PFSK-1 (cell line): ENCODE measurements around the gene PATL2.

Experiments used
- FOXP2 ChIP-seq: optimal IDR thresholded peaks from 2 replicates; pipeline ENCODE3; 2011; ENCODE audit warnings: borderline replicate concordance, control low read depth, inconsistent platforms; ENCODE audit not compliant: insufficient read depth; ENCODE audit errors: extremely low read length, extremely low read depth
- POLR2AphosphoS5 ChIP-seq: IDR thresholded peaks from 2 replicates; pipeline ENCODE4 v1.6.1; 2012; ENCODE audit warnings: low read depth, mild to moderate bottlenecking, control low read depth, low read length, moderate library complexity
- SIN3A ChIP-seq: IDR thresholded peaks from 2 replicates; pipeline ENCODE4 v1.6.1; 2012; ENCODE audit warnings: mild to moderate bottlenecking, low read length, moderate library complexity, borderline replicate concordance; ENCODE audit not compliant: insufficient read depth
- TAF1 ChIP-seq: IDR thresholded peaks from 2 replicates; pipeline ENCODE4 v1.6.1; 2012; ENCODE audit warnings: low read length, control low read depth, borderline replicate concordance; ENCODE audit not compliant: insufficient read depth
- TF ChIP-seq, protein P1 (sequence below), 2 experiments: IDR thresholded peaks; 2 replicates each; pipeline versions ENCODE4 v1.6.1 to v1.8.0; 2011 to 2012; ENCODE audit warnings: low read depth in 2 of 2, low read length in 2 of 2, control low read depth in 1 of 2, inconsistent platforms in 1 of 2, mild to moderate bottlenecking in 1 of 2, moderate library complexity in 1 of 2; ENCODE audit not compliant: insufficient read depth in 1 of 2

PATL2 gene

DNA sequence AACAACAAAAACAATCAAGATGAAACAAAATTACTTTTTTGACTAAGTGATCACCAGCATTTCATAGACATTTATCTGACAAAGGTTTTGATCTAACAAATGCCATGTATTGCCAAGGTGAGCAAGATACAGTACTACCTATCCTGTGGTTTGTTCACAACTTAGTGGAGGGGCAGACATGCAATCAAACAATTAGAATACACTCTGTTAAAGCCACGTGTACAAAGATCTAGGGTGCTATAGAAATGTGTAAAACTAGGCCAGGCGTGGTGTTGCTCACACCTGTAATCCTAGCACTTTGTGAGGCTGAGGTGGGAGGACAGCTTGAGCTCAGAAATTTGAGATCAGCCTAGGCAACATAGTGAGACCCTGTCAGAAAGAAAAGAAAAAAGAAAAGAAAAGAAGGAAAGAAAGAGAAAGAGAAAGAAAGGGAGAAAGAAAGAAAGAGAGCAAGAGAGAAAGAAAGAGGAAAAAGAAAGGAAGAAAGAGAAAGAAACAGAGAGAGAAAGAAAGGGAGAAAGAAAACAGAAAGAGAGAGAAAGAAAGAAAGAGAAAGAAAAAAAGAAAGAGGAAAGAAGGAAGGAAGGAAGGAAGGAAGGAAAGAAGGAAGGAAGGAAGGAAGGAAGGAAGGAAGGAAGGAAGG, 23.8 kb upstream of the PATL2 start:
- TF ChIP-seq, protein P1, sequence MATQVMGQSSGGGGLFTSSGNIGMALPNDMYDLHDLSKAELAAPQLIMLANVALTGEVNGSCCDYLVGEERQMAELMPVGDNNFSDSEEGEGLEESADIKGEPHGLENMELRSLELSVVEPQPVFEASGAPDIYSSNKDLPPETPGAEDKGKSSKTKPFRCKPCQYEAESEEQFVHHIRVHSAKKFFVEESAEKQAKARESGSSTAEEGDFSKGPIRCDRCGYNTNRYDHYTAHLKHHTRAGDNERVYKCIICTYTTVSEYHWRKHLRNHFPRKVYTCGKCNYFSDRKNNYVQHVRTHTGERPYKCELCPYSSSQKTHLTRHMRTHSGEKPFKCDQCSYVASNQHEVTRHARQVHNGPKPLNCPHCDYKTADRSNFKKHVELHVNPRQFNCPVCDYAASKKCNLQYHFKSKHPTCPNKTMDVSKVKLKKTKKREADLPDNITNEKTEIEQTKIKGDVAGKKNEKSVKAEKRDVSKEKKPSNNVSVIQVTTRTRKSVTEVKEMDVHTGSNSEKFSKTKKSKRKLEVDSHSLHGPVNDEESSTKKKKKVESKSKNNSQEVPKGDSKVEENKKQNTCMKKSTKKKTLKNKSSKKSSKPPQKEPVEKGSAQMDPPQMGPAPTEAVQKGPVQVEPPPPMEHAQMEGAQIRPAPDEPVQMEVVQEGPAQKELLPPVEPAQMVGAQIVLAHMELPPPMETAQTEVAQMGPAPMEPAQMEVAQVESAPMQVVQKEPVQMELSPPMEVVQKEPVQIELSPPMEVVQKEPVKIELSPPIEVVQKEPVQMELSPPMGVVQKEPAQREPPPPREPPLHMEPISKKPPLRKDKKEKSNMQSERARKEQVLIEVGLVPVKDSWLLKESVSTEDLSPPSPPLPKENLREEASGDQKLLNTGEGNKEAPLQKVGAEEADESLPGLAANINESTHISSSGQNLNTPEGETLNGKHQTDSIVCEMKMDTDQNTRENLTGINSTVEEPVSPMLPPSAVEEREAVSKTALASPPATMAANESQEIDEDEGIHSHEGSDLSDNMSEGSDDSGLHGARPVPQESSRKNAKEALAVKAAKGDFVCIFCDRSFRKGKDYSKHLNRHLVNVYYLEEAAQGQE (IDR thresholded peaks at IDR 0.05; ENCODE audit: insufficient read depth in 1 of 2, low read depth in 2 of 2, low read length in 2 of 2), result no peak
- TF ChIP-seq SIN3A (no peak), TAF1 (no peak), FOXP2 (no peak)

DNA sequence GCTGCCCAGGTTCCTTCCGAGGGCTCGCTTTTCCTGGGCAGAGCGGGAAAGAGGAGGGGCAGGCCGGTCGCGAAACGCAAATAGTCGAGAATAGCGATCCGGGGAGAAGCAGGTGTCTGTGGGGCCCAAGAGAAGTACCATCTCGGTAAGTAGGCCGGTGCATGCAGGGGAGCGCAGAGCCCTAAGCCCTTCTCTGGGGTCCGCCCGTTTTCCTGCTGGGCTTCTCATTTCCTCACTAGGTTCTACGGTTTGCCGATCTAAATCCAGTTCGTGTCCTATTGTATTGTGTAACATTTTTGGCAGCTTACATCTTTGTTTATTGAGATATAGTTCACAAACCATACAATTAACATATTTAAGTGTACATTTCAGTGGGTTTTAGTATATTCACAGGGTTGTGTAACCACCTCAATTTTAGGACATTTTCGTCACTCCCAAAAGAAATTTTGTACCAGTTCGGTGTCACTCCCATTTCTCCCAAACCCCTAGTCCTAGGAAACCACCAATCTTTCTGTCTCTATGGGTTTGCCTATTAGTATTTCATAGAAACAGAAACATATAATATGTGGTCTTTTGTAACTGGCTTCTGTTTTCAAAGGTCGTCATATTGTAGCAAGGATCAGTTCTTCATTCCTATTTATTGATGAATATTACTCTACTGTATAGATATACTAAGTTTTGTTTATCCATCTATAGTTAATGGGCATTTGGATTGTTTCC, 18.4 kb upstream of the PATL2 start:
- TF ChIP-seq FOXP2 (no peak), POLR2AphosphoS5 (no peak), TAF1 (no peak), SIN3A (no peak)
- TF ChIP-seq, protein P1 (IDR thresholded peaks at IDR 0.05; ENCODE audit: insufficient read depth in 1 of 2, low read depth in 2 of 2, low read length in 2 of 2), result no peak

DNA sequence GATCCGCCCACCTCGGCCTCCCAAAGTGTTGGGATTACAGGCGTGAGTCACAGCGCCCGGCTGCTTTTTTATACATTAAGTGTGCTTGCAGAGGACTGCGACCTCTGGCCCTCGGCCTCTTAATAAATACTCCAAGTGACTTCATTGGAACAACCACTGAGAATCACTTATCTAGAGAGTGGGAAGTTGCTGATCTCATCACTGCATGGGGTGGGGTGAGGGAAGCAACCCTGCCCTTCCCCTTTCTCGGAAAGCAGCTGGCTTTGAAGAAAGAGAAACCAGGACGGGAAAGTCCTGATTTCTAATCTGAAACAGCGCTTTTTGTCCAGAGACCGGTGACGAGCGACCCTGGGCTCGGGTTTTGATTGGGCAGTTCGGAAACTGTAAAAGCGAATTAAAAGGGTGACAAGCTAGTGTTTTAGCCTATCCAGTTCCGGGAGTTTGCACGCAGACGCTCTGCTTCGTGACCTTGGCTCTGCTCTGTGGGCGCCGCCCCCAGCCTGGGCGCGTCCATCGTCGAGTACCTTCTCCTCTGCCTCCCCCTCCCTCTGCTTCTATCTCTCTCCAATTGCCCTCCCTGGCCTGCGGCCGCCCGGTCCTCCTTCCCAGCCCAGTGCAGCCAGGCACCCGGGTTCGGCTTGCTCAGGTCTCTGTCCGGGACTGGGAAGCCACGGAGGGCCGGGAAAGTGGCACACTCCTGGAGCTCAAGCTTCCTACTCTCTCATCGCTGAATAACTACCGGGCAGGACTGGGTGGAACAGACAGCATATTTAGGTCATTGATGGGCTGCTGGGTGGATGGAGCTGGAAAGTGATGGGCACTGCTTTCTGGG, 17.7 kb upstream of the PATL2 start:
- TF ChIP-seq SIN3A (peak; percentile 82; the same call in 1 of the 2 replicates), POLR2AphosphoS5 (peak; percentile 77), TAF1 (no peak)
- TF ChIP-seq, protein P1 (IDR thresholded peaks at IDR 0.05; ENCODE audit: insufficient read depth in 1 of 2, low read depth in 2 of 2, low read length in 2 of 2), result peak in 1 of 2 experiments; percentile 16; a peak in 1 of 4 replicates

DNA sequence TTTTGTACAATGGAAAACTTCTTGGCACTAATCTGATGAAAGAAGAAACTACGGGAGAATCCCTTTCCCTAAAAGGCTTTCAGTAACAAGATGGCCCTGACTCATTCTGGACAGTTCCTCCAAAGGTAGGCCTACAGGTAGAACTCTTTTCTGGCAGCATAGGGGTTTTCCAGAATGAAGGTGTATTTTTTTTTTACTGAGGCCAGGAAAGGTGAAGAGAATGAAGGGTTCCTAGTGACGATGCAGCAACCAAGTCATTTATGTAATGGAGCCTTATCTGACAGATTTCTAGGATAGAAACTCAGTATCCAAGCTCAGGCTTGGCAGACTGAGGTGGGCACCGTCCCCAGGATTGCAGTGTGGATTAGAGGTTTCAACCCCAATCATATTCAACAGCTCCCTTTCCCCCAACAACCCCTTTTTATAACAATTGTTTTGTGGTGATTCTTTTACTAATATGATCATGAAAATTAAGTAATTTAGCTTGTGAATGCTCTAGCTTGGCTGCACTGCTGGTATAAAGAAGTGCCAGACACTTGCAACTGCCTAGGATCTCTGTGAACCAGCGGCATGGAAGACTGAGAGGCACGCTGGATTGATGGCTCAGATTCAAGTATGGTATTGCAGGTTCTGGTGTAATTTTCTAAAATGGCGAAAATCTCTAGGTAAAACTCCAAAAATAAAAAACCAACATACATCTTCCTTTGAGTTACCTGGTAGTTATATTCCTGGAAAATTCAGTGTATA, 16.5 kb upstream of the PATL2 start:
- TF ChIP-seq TAF1, result no peak
- TF ChIP-seq POLR2AphosphoS5, result no peak
- TF ChIP-seq, protein P1 (IDR thresholded peaks at IDR 0.05; ENCODE audit: insufficient read depth in 1 of 2, low read depth in 2 of 2, low read length in 2 of 2), result no peak
- TF ChIP-seq FOXP2, result no peak
- TF ChIP-seq SIN3A, result no peak
